GM21390 (cell line): ENCODE measurements around the gene DST.

Experiments used
- ATAC-seq: cut with Tn5 transposase; IDR thresholded peaks from one replicate; pipeline ENCODE4 v1.9.1; 2021; ENCODE audit not compliant: unreplicated experiment

DST gene

GRCh38 chr6:56488281-56488680 is 154.4 kb downstream of the DST start:
- ATAC-seq: no peak

- no peak for ATAC-seq
Measured at GRCh38 chr6:56486681-56487080, 156.0 kb downstream of the DST start.

GRCh38 chr6:56484669-56485068 is 158.0 kb downstream of the DST start:
- ATAC-seq: no peak

- no peak for ATAC-seq
Measured at GRCh38 chr6:56483929-56484328, 158.8 kb downstream of the DST start.

GRCh38 chr6:56482525-56482924 is 160.2 kb downstream of the DST start:
- ATAC-seq: no peak

- ATAC-seq: no peak
Measured at GRCh38 chr6:56481957-56482356, 160.7 kb downstream of the DST start.

- no peak for ATAC-seq
Measured at GRCh38 chr6:56480654-56481337, 161.9 kb downstream of the DST start.

- no peak for ATAC-seq
Measured at GRCh38 chr6:56480246-56480645, 162.4 kb downstream of the DST start.

GRCh38 chr6:56479381-56479780 is 163.3 kb downstream of the DST start:
- no peak for ATAC-seq

GRCh38 chr6:56478202-56478601 is 164.5 kb downstream of the DST start:
- ATAC-seq: no peak

GRCh38 chr6:56477241-56477640 is 165.4 kb downstream of the DST start:
- no peak for ATAC-seq

GRCh38 chr6:56475736-56476457 is 166.8 kb downstream of the DST start:
- no peak for ATAC-seq

- no peak for ATAC-seq
Measured at GRCh38 chr6:56474532-56474931, 168.2 kb downstream of the DST start.

GRCh38 chr6:56463443-56463842 is 179.2 kb downstream of the DST start:
- ATAC-seq: no peak

- no peak for ATAC-seq
Measured at GRCh38 chr6:56459030-56459805, 183.5 kb downstream of the DST start.

GRCh38 chr6:56458324-56458884 is 184.3 kb downstream of the DST start:
- ATAC-seq: no peak

- no peak for ATAC-seq
Measured at GRCh38 chr6:56456785-56457184, 185.9 kb downstream of the DST start.

- no peak for ATAC-seq
Measured at GRCh38 chr6:56450882-56451739, 191.6 kb downstream of the DST start.

GRCh38 chr6:56450376-56450775 is 192.3 kb downstream of the DST start:
- ATAC-seq: no peak

- no peak for ATAC-seq
Measured at GRCh38 chr6:56448046-56448445, 194.6 kb downstream of the DST start.

- no peak for ATAC-seq
Measured at GRCh38 chr6:56445818-56446217, 196.9 kb downstream of the DST start.
